Activated CD8-positive, alpha-beta memory T cell treated with anti-CD3 and anti-CD28 coated beads, Interleukin-2, amount 50 U/mL, for 48 hours (primary cell): Measurements from ENCODE around the gene FOXP1.

Experiments
- DNase-seq: peaks from one replicate; pipeline ENCODE4 v3.0.0-alpha.2; 2020

FOXP1 gene

GRCh38 chr3:71288269-71288930 lies 295.1 kb downstream of the FOXP1 start:
- no peak for DNase-seq

GRCh38 chr3:71285086-71285485 lies 298.4 kb downstream of the FOXP1 start:
- no peak for DNase-seq

GRCh38 chr3:71282976-71283375 lies 300.6 kb downstream of the FOXP1 start:
- no peak for DNase-seq

GRCh38 chr3:71281280-71281679 lies 302.2 kb downstream of the FOXP1 start:
- DNase-seq, result no peak

- no peak for DNase-seq
Observed at GRCh38 chr3:71277341-71277740, 306.2 kb downstream of the FOXP1 start.

GRCh38 chr3:71276531-71276930 lies 307.0 kb downstream of the FOXP1 start:
- no peak for DNase-seq

GRCh38 chr3:71273453-71273852 lies 310.1 kb downstream of the FOXP1 start:
- DNase-seq, result no peak

- no peak for DNase-seq
Observed at GRCh38 chr3:71271596-71271995, 311.9 kb downstream of the FOXP1 start.

- no peak for DNase-seq
Observed at GRCh38 chr3:71269906-71270305, 313.6 kb downstream of the FOXP1 start.

GRCh38 chr3:71268462-71268999 lies 315.0 kb downstream of the FOXP1 start:
- no peak for DNase-seq

- DNase-seq, result no peak
Observed at GRCh38 chr3:71266875-71267274, 316.7 kb downstream of the FOXP1 start.

- no peak for DNase-seq
Observed at GRCh38 chr3:71265365-71265915, 318.1 kb downstream of the FOXP1 start.

- no peak for DNase-seq
Observed at GRCh38 chr3:71264840-71265239, 318.7 kb downstream of the FOXP1 start.

- no peak for DNase-seq
Observed at GRCh38 chr3:71262364-71263265, 320.9 kb downstream of the FOXP1 start.

- DNase-seq, result no peak
Observed at GRCh38 chr3:71260782-71261181, 322.7 kb downstream of the FOXP1 start.

GRCh38 chr3:71258526-71258925 lies 325.0 kb downstream of the FOXP1 start:
- DNase-seq, result no peak

- no peak for DNase-seq
Observed at GRCh38 chr3:71258116-71258515, 325.4 kb downstream of the FOXP1 start.

GRCh38 chr3:71255498-71255897 lies 328.0 kb downstream of the FOXP1 start:
- DNase-seq, result no peak

- DNase-seq, result no peak
Observed at GRCh38 chr3:71254281-71255057, 329.1 kb downstream of the FOXP1 start.

- DNase-seq, result no peak
Observed at GRCh38 chr3:71253169-71253568, 330.4 kb downstream of the FOXP1 start.

- DNase-seq, result no peak
Observed at GRCh38 chr3:71252466-71252865, 331.1 kb downstream of the FOXP1 start.

- no peak for DNase-seq
Observed at GRCh38 chr3:71251156-71251775, 332.3 kb downstream of the FOXP1 start.
